H9 (cell line): ENCODE measurements around the gene ERAP2. TPM values are rescaled to one million over a fixed set of nuclear protein-coding genes. Genes with fewer than 3 reads are reported as not detected.

ENCODE experiments used
- DNase-seq: peaks from one replicate; pipeline ENCODE4 v3.0.0-alpha.2; 2017
- H2AFZ ChIP-seq: one replicate; pipeline ENCODE4 v1.6.1; 2013; ENCODE audit warnings: mild to moderate bottlenecking, low read length, control low read depth, moderate library complexity
- H2AK5ac ChIP-seq: 2 replicates; pipeline ENCODE4 v1.6.1; 2013; ENCODE audit warnings: low read length, control low read depth, mixed read lengths; ENCODE audit not compliant: insufficient read length
- H2BK120ac ChIP-seq: one replicate; pipeline ENCODE4 v1.6.1; 2013; ENCODE audit warnings: low read depth, mild to moderate bottlenecking, low read length, control low read depth, inconsistent platforms; ENCODE audit not compliant: poor library complexity, severe bottlenecking
- H2BK12ac ChIP-seq: 2 replicates; pipeline ENCODE4 v1.6.1; 2013; ENCODE audit warnings: low read length, control low read depth, mixed read lengths, low read depth; ENCODE audit not compliant: insufficient read length
- H2BK15ac ChIP-seq: 2 replicates; pipeline ENCODE4 v1.6.1; 2013; ENCODE audit warnings: low read depth, low read length, control low read depth
- H2BK20ac ChIP-seq: one replicate; pipeline ENCODE4 v1.6.1; 2013; ENCODE audit warnings: low read depth, mild to moderate bottlenecking, low read length, control low read depth, inconsistent platforms; ENCODE audit not compliant: poor library complexity, severe bottlenecking
- H2BK5ac ChIP-seq: 2 replicates; pipeline ENCODE4 v1.6.1; 2013; ENCODE audit warnings: low read length, control low read depth, mixed read lengths; ENCODE audit not compliant: insufficient read length
- H3K14ac ChIP-seq: 2 replicates; pipeline ENCODE4 v1.6.1; 2013; ENCODE audit warnings: low read length, control low read depth; ENCODE audit not compliant: insufficient read depth
- H3K18ac ChIP-seq: 2 replicates; pipeline ENCODE4 v1.6.1; 2013; ENCODE audit warnings: low read depth, mild to moderate bottlenecking, mixed read lengths, low read length, control low read depth; ENCODE audit not compliant: insufficient read length
- H3K23ac ChIP-seq: 2 replicates; pipeline ENCODE4 v1.6.1; 2013; ENCODE audit warnings: low read length, control low read depth, mixed read lengths, low read depth; ENCODE audit not compliant: insufficient read length
- H3K23me2 ChIP-seq: 2 replicates; pipeline ENCODE4 v1.6.1; 2013; ENCODE audit warnings: low read depth, mild to moderate bottlenecking, mixed read lengths, low read length, control low read depth; ENCODE audit not compliant: insufficient read length, poor library complexity, severe bottlenecking
- H3K27ac ChIP-seq: 2 replicates; pipeline ENCODE4 v1.5.1; 2013; ENCODE audit warnings: low read length, control low read depth, mixed read lengths, low read depth; ENCODE audit not compliant: insufficient read length
- H3K27me3 ChIP-seq: 2 replicates; pipeline ENCODE4 v1.6.1; 2013; ENCODE audit warnings: low read length, control low read depth, inconsistent platforms; ENCODE audit not compliant: insufficient read depth
- H3K4ac ChIP-seq: 2 replicates; pipeline ENCODE4 v1.6.1; 2013; ENCODE audit warnings: low read depth, mild to moderate bottlenecking, control low read depth, inconsistent platforms, low read length, moderate library complexity
- H3K4me1 ChIP-seq: 2 replicates; pipeline ENCODE4 v1.6.1; 2013; ENCODE audit warnings: low read length, control low read depth, inconsistent platforms; ENCODE audit not compliant: insufficient read depth
- H3K4me2 ChIP-seq: 2 replicates; pipeline ENCODE4 v1.6.1; 2013; ENCODE audit warnings: low read length, control low read depth, mixed read lengths; ENCODE audit not compliant: insufficient read length, insufficient read depth
- H3K56ac ChIP-seq: 2 replicates; pipeline ENCODE4 v1.6.1; 2013; ENCODE audit warnings: low read depth, mild to moderate bottlenecking, mixed read lengths, low read length, control low read depth; ENCODE audit not compliant: insufficient read length
- H3K79me1 ChIP-seq: 2 replicates; pipeline ENCODE4 v1.6.1; 2013; ENCODE audit warnings: low read depth, mild to moderate bottlenecking, moderate library complexity, low read length, control low read depth, inconsistent platforms; ENCODE audit not compliant: insufficient read depth, poor library complexity, severe bottlenecking
- H3K79me2 ChIP-seq: 2 replicates; pipeline ENCODE4 v1.6.1; 2013; ENCODE audit warnings: low read length, control low read depth, inconsistent platforms; ENCODE audit not compliant: insufficient read depth
- H3K9ac ChIP-seq: 2 replicates; pipeline ENCODE4 v1.6.1; 2013; ENCODE audit warnings: low read length, control low read depth, mixed read lengths; ENCODE audit not compliant: insufficient read length; ENCODE audit errors: extremely low read depth
- H3K9me3 ChIP-seq: one replicate; pipeline ENCODE4 v1.6.1; 2013; ENCODE audit warnings: low read depth, low read length, inconsistent platforms; ENCODE audit not compliant: control insufficient read depth
- H3T11ph ChIP-seq: one replicate; pipeline ENCODE4 v1.6.1; 2013; ENCODE audit warnings: mild to moderate bottlenecking, low read length, control low read depth, inconsistent platforms
- H4K20me1 ChIP-seq: one replicate; pipeline ENCODE4 v1.6.1; 2013; ENCODE audit not compliant: control insufficient read depth, insufficient read length, insufficient read depth
- H4K5ac ChIP-seq: 2 replicates; pipeline ENCODE4 v1.6.1; 2013; ENCODE audit warnings: low read depth, mild to moderate bottlenecking, mixed read lengths, low read length, control low read depth; ENCODE audit not compliant: insufficient read length
- H4K8ac ChIP-seq: replicated peaks from 2 replicates; pipeline ENCODE4 v1.6.1; 2013; ENCODE audit warnings: low read length, control low read depth, mixed read lengths, low read depth; ENCODE audit not compliant: insufficient read length
- H4K91ac ChIP-seq: 2 replicates; pipeline ENCODE4 v1.6.1; 2013; ENCODE audit warnings: low read depth, mild to moderate bottlenecking, moderate library complexity, mixed read lengths, low read length, control low read depth; ENCODE audit not compliant: insufficient read length
- H3K27ac Mint-ChIP-seq, 3 experiments: 2 replicates in 2 of 3; 3 replicates in 1 of 3; pipeline ENCODE4 v1.8.0; 2020 to 2021; ENCODE audit warnings: mixed read lengths in 3 of 3, mild to moderate bottlenecking in 1 of 3, moderate library complexity in 1 of 3
- H3K27me3 Mint-ChIP-seq: 2 replicates; pipeline ENCODE4 v1.8.0; 2021; ENCODE audit warnings: low read depth, mild to moderate bottlenecking, moderate library complexity, mixed read lengths
- H3K36me3 Mint-ChIP-seq, 3 experiments: 2 replicates in 2 of 3; 3 replicates in 1 of 3; pipeline ENCODE4 v1.8.0; 2020 to 2021; ENCODE audit warnings: low read depth in 3 of 3, mixed read lengths in 3 of 3; ENCODE audit not compliant: insufficient read depth in 1 of 3
- H3K4me1 Mint-ChIP-seq, 2 experiments: 2 replicates each; pipeline ENCODE4 v1.8.0; 2020; ENCODE audit warnings: mixed read lengths in 2 of 2
- H3K4me3 Mint-ChIP-seq, 2 experiments: 2 replicates in 1 of 2; 3 replicates in 1 of 2; pipeline ENCODE4 v1.8.0; 2020 to 2021; ENCODE audit warnings: mild to moderate bottlenecking in 2 of 2, mixed read lengths in 2 of 2, moderate library complexity in 1 of 2
- H3K9me3 Mint-ChIP-seq, 2 experiments: 2 replicates in 1 of 2; 3 replicates in 1 of 2; pipeline ENCODE4 v1.8.0; 2020; ENCODE audit warnings: mild to moderate bottlenecking in 2 of 2, mixed read lengths in 2 of 2, moderate library complexity in 1 of 2
- WGBS: extraction: QIAGEN DNeasy Blood & Tissue Kit; methylation state at CpG from one replicate; pipeline ENCODE4 v1.1.7; 2013; ENCODE audit warnings: missing lambda C conversion rate, low lambda C conversion rate, mixed read lengths; ENCODE audit not compliant: insufficient read length; ENCODE audit errors: extremely low coverage; 5-methylcytosine and 5-hydroxymethylcytosine counted together
- total RNA-seq: library from RNA; stranded (reverse); gene quantifications from 2 replicates; pipeline ENCODE4 v1.2.1, GENCODE V29; 2021
- TF ChIP-seq, protein P1 (sequence below): fragments of 200-600 bp; sonication (generic); conservative IDR thresholded peaks from 3 replicates; pipeline ENCODE4 v1.8.0; 2021; ENCODE audit warnings: antibody characterized with exemption, mild to moderate bottlenecking

Gene ERAP2
- total RNA-seq, 1 experiment from 2014 or later: 0.09 TPM

DNA sequence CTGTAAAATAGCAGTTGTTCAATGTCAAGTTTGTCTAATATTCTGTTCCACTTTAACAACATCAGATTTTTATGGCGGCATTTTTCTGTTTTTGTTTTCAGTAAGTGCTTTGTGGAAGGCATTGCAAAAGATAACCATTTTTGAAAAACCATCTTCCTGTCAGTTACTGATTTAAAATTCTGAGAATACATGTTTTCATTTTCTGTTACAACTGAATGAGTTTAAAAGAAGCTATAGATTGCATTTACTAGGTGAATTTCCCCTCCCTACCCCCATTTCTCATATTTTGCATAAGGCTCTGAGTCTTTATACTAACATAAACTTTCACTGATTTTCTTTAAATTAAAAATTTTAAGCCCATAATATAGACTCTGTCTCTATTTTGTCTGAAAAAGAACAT is 4.6 kb upstream of the ERAP2 start:
- Histone ChIP-seq H2BK12ac (no peak overlapping the region), H3K23me2 (no peaks in the 10 kb centered on the region), H4K20me1 (no peaks in the 10 kb centered on the region), H3K9ac (no peak overlapping the region), H3K27ac (no peak overlapping the region), H3K79me1 (no peaks in the 10 kb centered on the region), H3K18ac (no peak overlapping the region), H3K27me3 (no peaks in the 10 kb centered on the region), H2AK5ac (no peak overlapping the region), H3K23ac (no peak overlapping the region), H2BK20ac (no peak overlapping the region), H4K91ac (no peak overlapping the region), H3K9me3 (no peaks in the 10 kb centered on the region), H2BK5ac (no peak overlapping the region), H3K79me2 (no peaks in the 10 kb centered on the region), H3K4me1 (0 out of 2 replicates have a peak, but pooled peaks cover 3% of the 10 kb centered on the region), H3K4me2 (no peak overlapping the region), H3T11ph (no peak overlapping the region), H2AFZ (no peak overlapping the region), H4K5ac (no peak overlapping the region), H3K14ac (no peak overlapping the region), H2BK120ac (no peak overlapping the region), H2BK15ac (no peak overlapping the region), H3K56ac (no peak overlapping the region), H4K8ac (no peak overlapping the region), H3K4ac (no peak overlapping the region)
- TF ChIP-seq, protein P1, sequence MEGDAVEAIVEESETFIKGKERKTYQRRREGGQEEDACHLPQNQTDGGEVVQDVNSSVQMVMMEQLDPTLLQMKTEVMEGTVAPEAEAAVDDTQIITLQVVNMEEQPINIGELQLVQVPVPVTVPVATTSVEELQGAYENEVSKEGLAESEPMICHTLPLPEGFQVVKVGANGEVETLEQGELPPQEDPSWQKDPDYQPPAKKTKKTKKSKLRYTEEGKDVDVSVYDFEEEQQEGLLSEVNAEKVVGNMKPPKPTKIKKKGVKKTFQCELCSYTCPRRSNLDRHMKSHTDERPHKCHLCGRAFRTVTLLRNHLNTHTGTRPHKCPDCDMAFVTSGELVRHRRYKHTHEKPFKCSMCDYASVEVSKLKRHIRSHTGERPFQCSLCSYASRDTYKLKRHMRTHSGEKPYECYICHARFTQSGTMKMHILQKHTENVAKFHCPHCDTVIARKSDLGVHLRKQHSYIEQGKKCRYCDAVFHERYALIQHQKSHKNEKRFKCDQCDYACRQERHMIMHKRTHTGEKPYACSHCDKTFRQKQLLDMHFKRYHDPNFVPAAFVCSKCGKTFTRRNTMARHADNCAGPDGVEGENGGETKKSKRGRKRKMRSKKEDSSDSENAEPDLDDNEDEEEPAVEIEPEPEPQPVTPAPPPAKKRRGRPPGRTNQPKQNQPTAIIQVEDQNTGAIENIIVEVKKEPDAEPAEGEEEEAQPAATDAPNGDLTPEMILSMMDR: no peak
- Mint-ChIP-seq H3K4me1 (peaks cover 34 to 36% of the 10 kb centered on the region in 2 experiments), H3K27me3 (no peaks in the 10 kb centered on the region), H3K4me3 (no peak overlapping the region), H3K27ac (no peak overlapping the region), H3K9me3 (no peaks in the 10 kb centered on the region), H3K36me3 (no peaks in the 10 kb centered on the region)
- DNase-seq: no peak
- WGBS: no CpG with 5 or more reads among the region's 1 CpG
